ENCODE data around the gene KRTAP10-7.

The KRTAP10-7 gene

GRCh38 chr21:44612669-44613229, 12.4 kb downstream of the KRTAP10-7 start:
- H3K36me3 ChIP-seq (ENCODE audit: control insufficient read depth in 2 of 2, insufficient read depth in 2 of 2, low read length in 2 of 2): no peaks in the 10 kb centered on the region
- H3K4me1 ChIP-seq (ENCODE audit: control insufficient read depth, insufficient read depth, low read length): no peaks in the 10 kb centered on the region
- H3K27ac ChIP-seq (ENCODE audit: low read length): no peak overlapping the region
- H3K27me3 ChIP-seq (ENCODE audit: control insufficient read depth in 1 of 2, insufficient read depth in 2 of 2, low read length in 2 of 2): peaks cover 2 to 6% of the 10 kb centered on the region in 2 donors
- no peak overlapping the region for H3K4me3 ChIP-seq (ENCODE audit: low read length in 2 of 2)
- H3K9me3 ChIP-seq (ENCODE audit: control insufficient read depth in 2 of 2, low read length in 2 of 2): peaks cover 3 to 6% of the 10 kb centered on the region in 2 donors
- H3K9ac ChIP-seq (ENCODE audit: low read length in 2 of 2): no peak overlapping the region

- Histone ChIP-seq H3K27me3 (ENCODE audit: control insufficient read depth in 1 of 2, insufficient read depth in 2 of 2, low read length in 2 of 2) (peaks cover 2 to 6% of the 10 kb centered on the region in 2 donors), H3K9ac (ENCODE audit: low read length in 2 of 2) (no peak overlapping the region), H3K27ac (ENCODE audit: low read length) (no peak overlapping the region), H3K9me3 (ENCODE audit: control insufficient read depth in 2 of 2, low read length in 2 of 2) (peaks cover 3 to 6% of the 10 kb centered on the region in 2 donors), H3K4me3 (ENCODE audit: low read length in 2 of 2) (no peak overlapping the region), H3K36me3 (ENCODE audit: control insufficient read depth in 2 of 2, insufficient read depth in 2 of 2, low read length in 2 of 2) (no peaks in the 10 kb centered on the region), H3K4me1 (ENCODE audit: control insufficient read depth, insufficient read depth, low read length) (no peaks in the 10 kb centered on the region)
These were observed 13.2 kb downstream of the KRTAP10-7 start for GRCh38 chr21:44613386-44614155.

- H3K9me3 ChIP-seq (ENCODE audit: control insufficient read depth in 2 of 2, low read length in 2 of 2): peaks cover 3 to 9% of the 10 kb centered on the region in 2 donors
- H3K4me3 ChIP-seq (ENCODE audit: low read length in 2 of 2): no peak overlapping the region
- no peaks in the 10 kb centered on the region for H3K36me3 ChIP-seq (ENCODE audit: control insufficient read depth in 2 of 2, insufficient read depth in 2 of 2, low read length in 2 of 2)
- H3K27me3 ChIP-seq (ENCODE audit: control insufficient read depth in 1 of 2, insufficient read depth in 2 of 2, low read length in 2 of 2): peaks cover 2 to 8% of the 10 kb centered on the region in 2 donors
- no peaks in the 10 kb centered on the region for H3K4me1 ChIP-seq (ENCODE audit: control insufficient read depth, insufficient read depth, low read length)
- no peak overlapping the region for H3K27ac ChIP-seq (ENCODE audit: low read length)
- H3K9ac ChIP-seq (ENCODE audit: low read length in 2 of 2): no peak overlapping the region
These were observed 13.8 kb downstream of the KRTAP10-7 start for GRCh38 chr21:44614161-44614631.

- no peaks in the 10 kb centered on the region for H3K4me1 ChIP-seq (ENCODE audit: control insufficient read depth, insufficient read depth, low read length)
- H3K27ac ChIP-seq (ENCODE audit: low read length): no peak overlapping the region
- peaks cover under 1 to 12% of the 10 kb centered on the region in 2 donors for H3K9me3 ChIP-seq (ENCODE audit: control insufficient read depth in 2 of 2, low read length in 2 of 2)
- no peak overlapping the region for H3K4me3 ChIP-seq (ENCODE audit: low read length in 2 of 2)
- H3K9ac ChIP-seq (ENCODE audit: low read length in 2 of 2): no peak overlapping the region
- H3K36me3 ChIP-seq (ENCODE audit: control insufficient read depth in 2 of 2, insufficient read depth in 2 of 2, low read length in 2 of 2): no peaks in the 10 kb centered on the region
- peaks cover 2 to 8% of the 10 kb centered on the region in 2 donors for H3K27me3 ChIP-seq (ENCODE audit: control insufficient read depth in 1 of 2, insufficient read depth in 2 of 2, low read length in 2 of 2)
These were observed 14.6 kb downstream of the KRTAP10-7 start for GRCh38 chr21:44614961-44615391.

GRCh38 chr21:44615466-44615865, 15.1 kb downstream of the KRTAP10-7 start:
- Histone ChIP-seq H3K9me3 (ENCODE audit: control insufficient read depth in 2 of 2, low read length in 2 of 2) (peaks cover 2 to 14% of the 10 kb centered on the region in 2 donors), H3K4me3 (ENCODE audit: low read length in 2 of 2) (no peak overlapping the region), H3K9ac (ENCODE audit: low read length in 2 of 2) (no peak overlapping the region), H3K36me3 (ENCODE audit: control insufficient read depth in 2 of 2, insufficient read depth in 2 of 2, low read length in 2 of 2) (no peaks in the 10 kb centered on the region), H3K4me1 (ENCODE audit: control insufficient read depth, insufficient read depth, low read length) (no peaks in the 10 kb centered on the region), H3K27ac (ENCODE audit: low read length) (no peak overlapping the region), H3K27me3 (ENCODE audit: control insufficient read depth in 1 of 2, insufficient read depth in 2 of 2, low read length in 2 of 2) (peaks cover 2 to 8% of the 10 kb centered on the region in 2 donors)

- no peaks in the 10 kb centered on the region for H3K36me3 ChIP-seq (ENCODE audit: control insufficient read depth in 2 of 2, insufficient read depth in 2 of 2, low read length in 2 of 2)
- H3K9ac ChIP-seq (ENCODE audit: low read length in 2 of 2): no peak overlapping the region
- H3K27me3 ChIP-seq (ENCODE audit: control insufficient read depth in 1 of 2, insufficient read depth in 2 of 2, low read length in 2 of 2): peaks cover 2 to 8% of the 10 kb centered on the region in 2 donors
- H3K27ac ChIP-seq (ENCODE audit: low read length): no peak overlapping the region
- no peak overlapping the region for H3K4me3 ChIP-seq (ENCODE audit: low read length in 2 of 2)
- H3K4me1 ChIP-seq (ENCODE audit: control insufficient read depth, insufficient read depth, low read length): no peaks in the 10 kb centered on the region
- H3K9me3 ChIP-seq (ENCODE audit: control insufficient read depth in 2 of 2, low read length in 2 of 2): peaks cover 2 to 14% of the 10 kb centered on the region in 2 donors
These were observed 15.7 kb downstream of the KRTAP10-7 start for GRCh38 chr21:44615911-44616590.

- Histone ChIP-seq H3K4me3 (ENCODE audit: low read length in 2 of 2) (no peak overlapping the region), H3K4me1 (ENCODE audit: control insufficient read depth, insufficient read depth, low read length) (no peaks in the 10 kb centered on the region), H3K27ac (ENCODE audit: low read length) (no peak overlapping the region), H3K27me3 (ENCODE audit: control insufficient read depth in 1 of 2, insufficient read depth in 2 of 2, low read length in 2 of 2) (peaks cover 2 to 8% of the 10 kb centered on the region in 2 donors), H3K9ac (ENCODE audit: low read length in 2 of 2) (no peak overlapping the region), H3K36me3 (ENCODE audit: control insufficient read depth in 2 of 2, insufficient read depth in 2 of 2, low read length in 2 of 2) (no peaks in the 10 kb centered on the region), H3K9me3 (ENCODE audit: control insufficient read depth in 2 of 2, low read length in 2 of 2) (peaks cover 2 to 12% of the 10 kb centered on the region in 2 donors)
These were observed 16.2 kb downstream of the KRTAP10-7 start for GRCh38 chr21:44616591-44616926.

- H3K9me3 ChIP-seq (ENCODE audit: control insufficient read depth in 2 of 2, low read length in 2 of 2): peaks cover 7 to 8% of the 10 kb centered on the region in 2 donors
- no peak overlapping the region for H3K4me3 ChIP-seq (ENCODE audit: low read length in 2 of 2)
- no peaks in the 10 kb centered on the region for H3K4me1 ChIP-seq (ENCODE audit: control insufficient read depth, insufficient read depth, low read length)
- no peak overlapping the region for H3K9ac ChIP-seq (ENCODE audit: low read length in 2 of 2)
- no peak overlapping the region for H3K27ac ChIP-seq (ENCODE audit: low read length)
- peaks cover 2 to 8% of the 10 kb centered on the region in 2 donors for H3K27me3 ChIP-seq (ENCODE audit: control insufficient read depth in 1 of 2, insufficient read depth in 2 of 2, low read length in 2 of 2)
- H3K36me3 ChIP-seq (ENCODE audit: control insufficient read depth in 2 of 2, insufficient read depth in 2 of 2, low read length in 2 of 2): no peaks in the 10 kb centered on the region
These were observed 16.7 kb downstream of the KRTAP10-7 start for GRCh38 chr21:44617071-44617501.

GRCh38 chr21:44618504-44618903, 18.1 kb downstream of the KRTAP10-7 start:
- Histone ChIP-seq H3K9ac (ENCODE audit: low read length in 2 of 2) (no peak overlapping the region), H3K9me3 (ENCODE audit: control insufficient read depth in 2 of 2, low read length in 2 of 2) (peaks cover 13 to 14% of the 10 kb centered on the region in 2 donors), H3K36me3 (ENCODE audit: control insufficient read depth in 2 of 2, insufficient read depth in 2 of 2, low read length in 2 of 2) (no peaks in the 10 kb centered on the region), H3K4me3 (ENCODE audit: low read length in 2 of 2) (no peak overlapping the region), H3K27me3 (ENCODE audit: control insufficient read depth in 1 of 2, insufficient read depth in 2 of 2, low read length in 2 of 2) (peaks cover 2 to 8% of the 10 kb centered on the region in 2 donors), H3K27ac (ENCODE audit: low read length) (no peak overlapping the region), H3K4me1 (ENCODE audit: control insufficient read depth, insufficient read depth, low read length) (no peaks in the 10 kb centered on the region)

- H3K36me3 ChIP-seq (ENCODE audit: control insufficient read depth in 2 of 2, insufficient read depth in 2 of 2, low read length in 2 of 2): no peaks in the 10 kb centered on the region
- no peak overlapping the region for H3K4me3 ChIP-seq (ENCODE audit: low read length in 2 of 2)
- H3K4me1 ChIP-seq (ENCODE audit: control insufficient read depth, insufficient read depth, low read length): no peaks in the 10 kb centered on the region
- H3K9me3 ChIP-seq (ENCODE audit: control insufficient read depth in 2 of 2, low read length in 2 of 2): peaks cover 13 to 14% of the 10 kb centered on the region in 2 donors
- no peak overlapping the region for H3K9ac ChIP-seq (ENCODE audit: low read length in 2 of 2)
- no peak overlapping the region for H3K27ac ChIP-seq (ENCODE audit: low read length)
- H3K27me3 ChIP-seq (ENCODE audit: control insufficient read depth in 1 of 2, insufficient read depth in 2 of 2, low read length in 2 of 2): peaks cover 2 to 8% of the 10 kb centered on the region in 2 donors
These were observed 18.5 kb downstream of the KRTAP10-7 start for GRCh38 chr21:44618909-44619308.
